PC-9 (cell line): ENCODE data around the gene CRYL1. TPM values are rescaled to one million over a fixed set of nuclear protein-coding genes. Genes with fewer than 3 reads are reported as not detected.

Source experiments
- BruUV-seq: library from RNA; stranded (reverse); fragments of 400-500 nt; replicated peaks from 2 replicates; lab custom pipeline; 2021; lab: Mats Ljungman, UMichigan
- CTCF ChIA-PET: fragments of 300-600 bp; sonication (Branson Sonifier 250); formaldehyde crosslinking; loops from one replicate; lab custom pipeline; 2022; ENCODE audit warnings: antibody characterized with exemption; lab: Charles Lee
- POLR2A ChIA-PET: fragments of 300-600 bp; sonication (Branson Sonifier 250); formaldehyde crosslinking; loops from one replicate; lab custom pipeline; 2022; ENCODE audit warnings: antibody characterized with exemption; ENCODE audit not compliant: unreplicated experiment; lab: Charles Lee
- DNase-seq, 2 experiments: peaks; one replicate each; pipeline versions ENCODE4 v3.0.0 to v3.0.0-alpha.2; 2015 to 2022; ENCODE audit warnings: mixed read lengths in 1 of 2
- H2AFZ ChIP-seq: fragments of 200-600 bp; sonication (generic); 2 replicates; pipeline ENCODE4 v1.8.1; 2017; ENCODE audit warnings: antibody characterized with exemption
- H3F3A ChIP-seq: fragments of 200-600 bp; sonication (generic); 2 replicates; pipeline ENCODE4 v1.8.1; 2017; ENCODE audit warnings: antibody characterized with exemption, mild to moderate bottlenecking, low read depth; ENCODE audit not compliant: insufficient read depth
- H3K27ac ChIP-seq: fragments of 200-600 bp; sonication (generic); 2 replicates; pipeline ENCODE4 v1.6.1; 2016; ENCODE audit warnings: mixed run types
- H3K27me3 ChIP-seq: fragments of 200-600 bp; sonication (generic); 2 replicates; pipeline ENCODE4 v1.6.1; 2016; ENCODE audit warnings: low read depth, mixed run types; ENCODE audit not compliant: insufficient read depth
- H3K36me3 ChIP-seq: fragments of 200-600 bp; sonication (generic); 2 replicates; pipeline ENCODE4 v1.6.1; 2016; ENCODE audit warnings: low read depth, mixed run types
- H3K4me1 ChIP-seq: fragments of 200-600 bp; sonication (generic); replicated peaks from 2 replicates; pipeline ENCODE4 v1.6.1; 2016; ENCODE audit warnings: mixed run types; ENCODE audit not compliant: insufficient read depth
- H3K4me2 ChIP-seq: fragments of 200-600 bp; sonication (generic); 2 replicates; pipeline ENCODE4 v1.6.1; 2017; ENCODE audit warnings: mixed run types
- H3K4me3 ChIP-seq: fragments of 200-600 bp; sonication (generic); 2 replicates; pipeline ENCODE4 v1.6.1; 2016; ENCODE audit warnings: mixed run types
- H3K79me2 ChIP-seq: fragments of 200-600 bp; sonication (generic); 2 replicates; pipeline ENCODE4 v1.6.1; 2017; ENCODE audit warnings: low read depth, mixed run types
- H3K9me2 ChIP-seq: fragments of 200-600 bp; sonication (generic); 2 replicates; pipeline ENCODE4 v1.8.1; 2017; ENCODE audit warnings: mild to moderate bottlenecking; ENCODE audit not compliant: insufficient read depth
- H3K9me3 ChIP-seq: fragments of 200-600 bp; sonication (generic); 2 replicates; pipeline ENCODE4 v1.8.1; 2016; ENCODE audit warnings: low read depth; ENCODE audit not compliant: insufficient read depth
- H4K20me1 ChIP-seq: fragments of 200-600 bp; sonication (generic); 2 replicates; pipeline ENCODE4 v1.8.1; 2017; ENCODE audit not compliant: insufficient read depth
- EZH2 ChIP-seq: fragments of 200-600 bp; sonication (generic); IDR thresholded peaks from 2 replicates; pipeline ENCODE4 v1.8.0; 2017; ENCODE audit warnings: antibody characterized with exemption, low read depth
- intact Hi-C: fragments of 100-400 bp; cut with micrococcal nuclease; formaldehyde crosslinking; loops from one replicate; pipeline ENCODE4 v1.10.0; 2022; ENCODE audit not compliant: unreplicated experiment
- total RNA-seq: library from RNA; stranded (reverse); gene quantifications from 2 replicates; pipeline ENCODE4 v1.2.3, GENCODE V29; 2021
- TF ChIP-seq, protein P1 (sequence below): fragments of 200-600 bp; sonication (generic); conservative IDR thresholded peaks from 2 replicates; pipeline ENCODE4 v1.6.1; 2017; ENCODE audit warnings: mixed run types, antibody characterized with exemption, mild to moderate bottlenecking, moderate library complexity

Gene CRYL1
- total RNA-seq, 1 experiment from 2014 or later: 8.7 TPM

GRCh38 chr13:20565115-20565736, 39.6 kb upstream of the CRYL1 start:
- H3K4me2 ChIP-seq: no peak overlapping the region
- H4K20me1 ChIP-seq: no peaks in the 10 kb centered on the region
- H2AFZ ChIP-seq: no peak overlapping the region
- BruUV-seq: no TSS peak
- no peak overlapping the region for H3K27ac ChIP-seq
- POLR2A ChIA-PET: no interaction called here
- peaks cover 12% of the 10 kb centered on the region for H3K4me1 ChIP-seq
- no peak overlapping the region for H3K4me3 ChIP-seq
- peak in 1 of 2 experiments; percentile 38 for DNase-seq
- TF ChIP-seq, protein P1, sequence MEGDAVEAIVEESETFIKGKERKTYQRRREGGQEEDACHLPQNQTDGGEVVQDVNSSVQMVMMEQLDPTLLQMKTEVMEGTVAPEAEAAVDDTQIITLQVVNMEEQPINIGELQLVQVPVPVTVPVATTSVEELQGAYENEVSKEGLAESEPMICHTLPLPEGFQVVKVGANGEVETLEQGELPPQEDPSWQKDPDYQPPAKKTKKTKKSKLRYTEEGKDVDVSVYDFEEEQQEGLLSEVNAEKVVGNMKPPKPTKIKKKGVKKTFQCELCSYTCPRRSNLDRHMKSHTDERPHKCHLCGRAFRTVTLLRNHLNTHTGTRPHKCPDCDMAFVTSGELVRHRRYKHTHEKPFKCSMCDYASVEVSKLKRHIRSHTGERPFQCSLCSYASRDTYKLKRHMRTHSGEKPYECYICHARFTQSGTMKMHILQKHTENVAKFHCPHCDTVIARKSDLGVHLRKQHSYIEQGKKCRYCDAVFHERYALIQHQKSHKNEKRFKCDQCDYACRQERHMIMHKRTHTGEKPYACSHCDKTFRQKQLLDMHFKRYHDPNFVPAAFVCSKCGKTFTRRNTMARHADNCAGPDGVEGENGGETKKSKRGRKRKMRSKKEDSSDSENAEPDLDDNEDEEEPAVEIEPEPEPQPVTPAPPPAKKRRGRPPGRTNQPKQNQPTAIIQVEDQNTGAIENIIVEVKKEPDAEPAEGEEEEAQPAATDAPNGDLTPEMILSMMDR: no peak
- no peak for TF ChIP-seq EZH2
- intact Hi-C loops: no loop called here
- no peaks in the 10 kb centered on the region for H3K9me2 ChIP-seq
- peaks cover 14% of the 10 kb centered on the region for H3K9me3 ChIP-seq
- CTCF ChIA-PET: no interaction called here
- H3K79me2 ChIP-seq: peaks cover 14% of the 10 kb centered on the region
- no peaks in the 10 kb centered on the region for H3K36me3 ChIP-seq
- peaks cover 24% of the 10 kb centered on the region for H3F3A ChIP-seq
- no peaks in the 10 kb centered on the region for H3K27me3 ChIP-seq

DNA sequence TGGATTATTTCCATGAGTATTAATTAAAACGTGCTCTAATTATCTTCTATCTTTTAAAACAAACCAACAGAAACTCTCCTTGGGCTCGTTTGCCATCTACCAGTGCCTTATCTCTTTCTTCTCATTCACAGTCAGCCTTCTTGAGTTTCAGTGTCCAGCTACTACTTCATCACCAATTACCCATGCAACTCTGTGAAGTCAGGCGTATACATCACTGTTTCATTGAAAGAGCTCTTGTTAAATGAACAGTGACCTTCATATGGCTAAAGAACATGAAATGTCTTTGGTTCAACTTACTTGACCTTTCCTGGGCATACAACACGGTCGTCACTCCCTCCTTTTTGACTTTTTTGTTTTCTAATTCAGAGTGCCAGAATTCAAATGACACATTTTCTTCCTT, 36.1 kb upstream of the CRYL1 start:
- BruUV-seq: no TSS peak
- Histone ChIP-seq H3F3A (peaks cover 13% of the 10 kb centered on the region), H3K27ac (no peak overlapping the region), H3K9me3 (peaks cover 14% of the 10 kb centered on the region), H3K36me3 (no peaks in the 10 kb centered on the region), H3K4me2 (no peak overlapping the region), H3K4me1 (no peaks in the 10 kb centered on the region), H3K27me3 (no peaks in the 10 kb centered on the region), H3K4me3 (no peak overlapping the region), H2AFZ (no peak overlapping the region), H3K79me2 (no peaks in the 10 kb centered on the region), H4K20me1 (no peaks in the 10 kb centered on the region), H3K9me2 (no peaks in the 10 kb centered on the region)
- POLR2A ChIA-PET: no interaction called here
- TF ChIP-seq, protein P1: no peak
- no peak for TF ChIP-seq EZH2
- intact Hi-C loops: no loop called here
- CTCF ChIA-PET: no interaction called here
- DNase-seq: no peak

DNA sequence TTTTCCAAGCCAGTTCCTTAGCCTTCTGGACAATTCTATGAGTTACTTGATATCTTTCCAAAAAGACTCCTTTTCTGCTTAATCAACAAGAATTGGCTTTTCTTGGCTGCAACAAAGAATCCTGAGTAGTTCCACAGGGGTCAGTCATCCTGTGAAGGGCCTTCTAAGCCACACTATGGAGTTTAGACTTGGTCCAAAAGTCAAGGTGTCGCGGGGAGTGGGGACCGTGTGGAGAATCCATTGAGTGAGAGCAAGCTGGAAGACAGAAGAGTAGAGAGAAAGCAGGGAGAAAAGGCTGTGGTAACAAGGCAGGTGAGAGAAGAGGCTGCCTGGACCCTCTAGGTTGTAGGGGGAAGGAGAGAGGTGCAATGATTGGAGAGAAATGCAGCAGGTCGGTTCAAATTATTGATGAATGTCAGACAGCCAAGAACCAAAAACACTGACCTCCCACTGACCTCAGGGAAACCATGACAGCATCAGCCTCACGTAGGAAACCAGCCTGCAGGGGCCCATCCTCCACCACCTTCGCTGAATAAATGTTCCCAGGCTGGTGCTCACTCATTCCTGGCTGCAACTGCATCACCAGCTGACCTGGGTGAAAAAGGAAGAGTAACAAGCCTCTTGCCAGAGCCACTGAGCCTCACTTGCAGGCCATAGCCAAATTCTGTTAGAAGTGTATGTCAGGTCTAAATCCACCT, 34.2 kb upstream of the CRYL1 start:
- Histone ChIP-seq H3F3A (no peaks in the 10 kb centered on the region; the same call in 1 of the 2 replicates), H4K20me1 (no peaks in the 10 kb centered on the region), H3K4me2 (no peak overlapping the region), H3K4me1 (no peaks in the 10 kb centered on the region), H2AFZ (no peak overlapping the region), H3K27ac (no peak overlapping the region), H3K36me3 (no peaks in the 10 kb centered on the region), H3K79me2 (no peaks in the 10 kb centered on the region), H3K4me3 (no peak overlapping the region), H3K9me3 (peaks cover 6% of the 10 kb centered on the region), H3K27me3 (no peaks in the 10 kb centered on the region), H3K9me2 (no peaks in the 10 kb centered on the region)
- no TSS peak for BruUV-seq
- intact Hi-C loops: no loop called here
- TF ChIP-seq EZH2: no peak
- TF ChIP-seq, protein P1: no peak
- ChIA-PET POLR2A (no interaction called here), CTCF (no interaction called here)
- no peak for DNase-seq
